H1 (cell line): Measurements from ENCODE around the gene DCAF6. TPM values are rescaled to one million over a fixed set of nuclear protein-coding genes. Genes with fewer than 3 reads are reported as not detected.

ENCODE experiments used
- CTCF ChIA-PET: fragments of 300-600 bp; sonication (Branson Sonifier 250); formaldehyde crosslinking; loops from one replicate; lab custom pipeline; 2021; ENCODE audit not compliant: partially characterized antibody; lab: Charles Lee
- POLR2A ChIA-PET: fragments of 300-600 bp; sonication (Branson Sonifier 250); formaldehyde crosslinking; loops from one replicate; lab custom pipeline; 2021; ENCODE audit warnings: inconsistent platforms; ENCODE audit not compliant: partially characterized antibody; lab: Charles Lee
- DNase-seq, 2 experiments: peaks; one replicate each; pipeline versions ENCODE4 v3.0.0 to v3.0.0-alpha.2; 2010 to 2022; ENCODE audit warnings: low spot score in 2 of 2, low read depth in 1 of 2, mixed read lengths in 1 of 2
- FAIRE-seq: peaks from 2 replicates; lab custom pipeline; 2011; peaks lifted over from hg19 to GRCh38; lab: Jason Lieb, UNC
- H2AFZ ChIP-seq: 2 replicates; pipeline ENCODE4 v1.8.1; 2012; ENCODE audit warnings: low read length, inconsistent platforms
- H2AK5ac ChIP-seq: 2 replicates; pipeline ENCODE4 v1.6.1; 2013; ENCODE audit warnings: low read depth, low read length
- H2BK120ac ChIP-seq: replicated peaks from 2 replicates; pipeline ENCODE3; 2013; ENCODE audit warnings: low read depth, low read length, inconsistent platforms
- H2BK12ac ChIP-seq: 2 replicates; pipeline ENCODE4 v1.6.1; 2013; ENCODE audit warnings: low read depth, low read length
- H2BK15ac ChIP-seq: 2 replicates; pipeline ENCODE4 v1.6.1; 2013; ENCODE audit warnings: low read length
- H2BK20ac ChIP-seq: 2 replicates; pipeline ENCODE4 v1.6.1; 2013; ENCODE audit warnings: low read length
- H2BK5ac ChIP-seq: 2 replicates; pipeline ENCODE4 v1.6.1; 2013; ENCODE audit warnings: low read depth, low read length
- H3K14ac ChIP-seq: 2 replicates; pipeline ENCODE4 v1.6.1; 2013; ENCODE audit warnings: inconsistent platforms; ENCODE audit not compliant: insufficient read length
- H3K18ac ChIP-seq: 2 replicates; pipeline ENCODE4 v1.6.1; 2013; ENCODE audit warnings: low read length; ENCODE audit errors: extremely low read depth
- H3K23ac ChIP-seq: 2 replicates; pipeline ENCODE4 v1.6.1; 2013; ENCODE audit warnings: inconsistent platforms; ENCODE audit not compliant: insufficient read length
- H3K23me2 ChIP-seq: 2 replicates; pipeline ENCODE4 v1.6.1; 2013; ENCODE audit warnings: low read depth, low read length
- H3K27ac ChIP-seq: 2 replicates; pipeline ENCODE4 v1.6.1; 2011; ENCODE audit warnings: low read depth, low read length, inconsistent platforms
- H3K27me3 ChIP-seq, 4 experiments: replicated peaks in 1 of 4; 1 replicate in 1 of 4; 2 replicates in 3 of 4; pipeline versions ENCODE4 v1.6.1 to v1.8.1; 2011 to 2013; ENCODE audit warnings: low read length in 3 of 4, mild to moderate bottlenecking in 3 of 4, inconsistent platforms in 2 of 4, mixed read lengths in 2 of 4, moderate library complexity in 1 of 4; ENCODE audit not compliant: control insufficient read depth in 3 of 4, insufficient read depth in 3 of 4; ENCODE audit errors: extremely low read depth in 1 of 4
- H3K36me3 ChIP-seq, 4 experiments: 2 replicates each; pipeline versions ENCODE4 v1.6.1 to v1.8.1; 2011 to 2013; ENCODE audit warnings: mild to moderate bottlenecking in 4 of 4, low read length in 3 of 4, moderate library complexity in 2 of 4, control low read depth in 1 of 4, inconsistent platforms in 1 of 4; ENCODE audit not compliant: insufficient read depth in 4 of 4, control insufficient read depth in 2 of 4
- H3K4ac ChIP-seq: replicated peaks from 2 replicates; pipeline ENCODE3; 2013; ENCODE audit warnings: low read length, low read depth, mixed read lengths, inconsistent platforms; ENCODE audit not compliant: insufficient read length
- H3K4me1 ChIP-seq, 4 experiments: replicated peaks in 1 of 4; 1 replicate in 1 of 4; 2 replicates in 3 of 4; pipeline versions ENCODE4 v1.6.1 to v1.8.1; 2011 to 2013; ENCODE audit warnings: low read length in 3 of 4, inconsistent platforms in 2 of 4, mixed read lengths in 1 of 4; ENCODE audit not compliant: insufficient read depth in 4 of 4, control insufficient read depth in 3 of 4
- H3K4me2 ChIP-seq, 2 experiments: 2 replicates each; pipeline versions ENCODE4 v1.6.1 to v1.8.1; 2011 to 2013; ENCODE audit warnings: low read depth in 2 of 2, low read length in 2 of 2, control low read depth in 1 of 2, inconsistent platforms in 1 of 2, mild to moderate bottlenecking in 1 of 2; ENCODE audit not compliant: insufficient read depth in 1 of 2
- H3K4me3 ChIP-seq, 4 experiments: fragments of 200-600, 300-600 bp in 1 of 4; sonication (generic), shearing (Covaris generic), sonication (Bioruptor Twin) in 1 of 4; 2 replicates each; pipeline versions ENCODE4 v1.5.1 to v1.8.1; 2011 to 2016; ENCODE audit warnings: low read length in 4 of 4, low read depth in 3 of 4, control low read depth in 2 of 4, inconsistent platforms in 2 of 4, mild to moderate bottlenecking in 2 of 4, mixed read lengths in 1 of 4, moderate library complexity in 1 of 4; ENCODE audit not compliant: insufficient read depth in 2 of 4; ENCODE audit errors: extremely low read depth in 1 of 4
- H3K56ac ChIP-seq: replicated peaks from 2 replicates; pipeline ENCODE3; 2013; ENCODE audit warnings: low read depth, mild to moderate bottlenecking, mixed read lengths, low read length, inconsistent platforms; ENCODE audit not compliant: insufficient read length
- H3K79me1 ChIP-seq: 2 replicates; pipeline ENCODE4 v1.6.1; 2013; ENCODE audit warnings: low read depth, low read length, control low read depth
- H3K79me2 ChIP-seq, 2 experiments: 2 replicates each; pipeline versions ENCODE4 v1.6.1 to v1.8.1; 2012 to 2013; ENCODE audit warnings: low read length in 2 of 2, mild to moderate bottlenecking in 2 of 2, inconsistent platforms in 1 of 2; ENCODE audit not compliant: insufficient read depth in 2 of 2, control insufficient read depth in 1 of 2
- H3K9ac ChIP-seq, 4 experiments: replicated peaks in 1 of 4; 1 replicate in 1 of 4; 2 replicates in 3 of 4; pipeline versions ENCODE4 v1.6.1 to v1.8.1; 2011 to 2013; ENCODE audit warnings: low read depth in 3 of 4, low read length in 3 of 4, control low read depth in 2 of 4, mild to moderate bottlenecking in 2 of 4, moderate library complexity in 2 of 4, inconsistent platforms in 1 of 4; ENCODE audit errors: extremely low read depth in 1 of 4
- H3K9me3 ChIP-seq, 2 experiments: 2 replicates each; pipeline versions ENCODE4 v1.6.1 to v1.8.1; 2012 to 2013; ENCODE audit warnings: mild to moderate bottlenecking in 2 of 2, moderate library complexity in 2 of 2, control low read depth in 1 of 2, inconsistent platforms in 1 of 2, low read depth in 1 of 2, low read length in 1 of 2, mixed read lengths in 1 of 2; ENCODE audit not compliant: insufficient read depth in 2 of 2
- H4K20me1 ChIP-seq, 2 experiments: replicated peaks in 1 of 2; 2 replicates each; pipeline versions ENCODE3 to v1.8.1; 2011 to 2013; ENCODE audit warnings: inconsistent platforms in 2 of 2, low read length in 2 of 2, mild to moderate bottlenecking in 1 of 2; ENCODE audit not compliant: insufficient read depth in 2 of 2, control insufficient read depth in 1 of 2
- H4K5ac ChIP-seq: 2 replicates; pipeline ENCODE4 v1.6.1; 2013; ENCODE audit warnings: low read length, low read depth, mixed read lengths, inconsistent platforms; ENCODE audit not compliant: insufficient read length
- H4K8ac ChIP-seq: 2 replicates; pipeline ENCODE4 v1.8.0; 2013; ENCODE audit warnings: mild to moderate bottlenecking, moderate library complexity, low read length, inconsistent platforms; ENCODE audit not compliant: insufficient read depth; ENCODE audit errors: extremely low read depth
- H4K91ac ChIP-seq: replicated peaks from 2 replicates; pipeline ENCODE3; 2013; ENCODE audit warnings: low read length, mixed read lengths, inconsistent platforms; ENCODE audit not compliant: insufficient read length
- BRCA1 ChIP-seq: IDR thresholded peaks from 2 replicates; pipeline ENCODE4 v1.6.1; 2012; ENCODE audit warnings: low read depth, low read length, improper control_type of control experiment
- EZH2 ChIP-seq: fragments of 200-600 bp; sonication (generic); IDR thresholded peaks from 2 replicates; pipeline ENCODE4 v1.7.1; 2012; ENCODE audit warnings: low read depth, mild to moderate bottlenecking, moderate library complexity, low read length, inconsistent platforms; ENCODE audit not compliant: severe bottlenecking
- KDM1A ChIP-seq: fragments of 200-600, 300-600 bp; sonication (generic); IDR thresholded peaks from 2 replicates; pipeline ENCODE4 v1.7.1; 2016; ENCODE audit warnings: mild to moderate bottlenecking, low read length, borderline replicate concordance
- NANOG ChIP-seq: IDR thresholded peaks from 2 replicates; pipeline ENCODE4 v1.6.1; 2011; ENCODE audit warnings: low read length, low read depth, mild to moderate bottlenecking, inconsistent platforms; ENCODE audit not compliant: insufficient read depth, poor library complexity, severe bottlenecking
- SUZ12 ChIP-seq: fragments of 200-600 bp; sonication (generic); IDR thresholded peaks from 2 replicates; pipeline ENCODE4 v1.6.1; 2012; ENCODE audit warnings: mild to moderate bottlenecking, inconsistent platforms, low read length, moderate library complexity, mixed read lengths
- WGBS, 2 experiments: shearing (Covaris generic) in 1 of 2; methylation state at CpG; one replicate each; pipeline versions ENCODE4 v1.1.6 to v1.1.7; 2013 to 2015; ENCODE audit warnings: low lambda C conversion rate in 2 of 2, mixed read lengths in 2 of 2, inconsistent platforms in 1 of 2, low coverage in 1 of 2, missing lambda C conversion rate in 1 of 2; ENCODE audit not compliant: insufficient replicate concordance in 2 of 2, insufficient coverage in 1 of 2, insufficient read length in 1 of 2; ENCODE audit errors: extremely low coverage in 1 of 2, missing lambda C conversion rate in 1 of 2; 5-methylcytosine and 5-hydroxymethylcytosine counted together
- polyA plus RNA-seq, 7 experiments: library from polyadenylated mRNA; depleted of rRNA in 3 of 7; stranded (reverse) in 5 of 7; unstranded in 2 of 7; fragments of >200 nt in 5 of 7; fragments of 200-250 nt in 2 of 7; gene quantifications; 1 replicate in 5 of 7; 2 replicates in 1 of 7; 4 replicates in 1 of 7; pipeline versions ENCODE4 v1.2.1 to v1.2.3, GENCODE V29; 2011 to 2013; ENCODE audit warnings: missing spikeins in 2 of 7, mixed read lengths in 2 of 7
- total RNA-seq: library from RNA; stranded (reverse); fragmentation: NEBNext Ultra II Directional; extraction: Animal tissue kit (Norgen Biotek cat#: 25700); gene quantifications from 2 replicates; pipeline ENCODE4 v1.2.1, GENCODE V29; 2021

Gene DCAF6
- total and polyA plus RNA-seq, 2 of the 8 experiments (the other 6 are each of a cell fraction or from before 2014, with no cell fraction given) = 12.3 to 17.4 TPM

GRCh38 chr1:168093616-168094015, 157.1 kb downstream of the DCAF6 start:
- Histone ChIP-seq H3K9me3 (no peaks in the 10 kb centered on the region), H3K4me2 (no peak overlapping the region), H4K5ac (no peak overlapping the region), H3K79me2 (no peaks in the 10 kb centered on the region), H2BK120ac (no peak overlapping the region), H4K8ac (no peak overlapping the region), H3K4me1 (peaks cover 0 to 3% (median 0%) of the 10 kb centered on the region in 4 experiments; a peak in 1 of 7 replicates), H4K91ac (no peak overlapping the region), H2AK5ac (no peak overlapping the region), H2BK12ac (no peak overlapping the region), H2BK20ac (no peak overlapping the region), H2BK5ac (no peak overlapping the region), H3K14ac (no peak overlapping the region), H3K27ac (no peak overlapping the region), H4K20me1 (peaks cover 0 to 2% of the 10 kb centered on the region in 2 experiments), H3K9ac (no peak overlapping the region), H3K4me3 (no peak overlapping the region), H3K79me1 (no peaks in the 10 kb centered on the region; the same call in 1 of the 2 replicates), H3K36me3 (no peaks in the 10 kb centered on the region; a peak in 3 of 8 replicates), H3K23ac (no peak overlapping the region), H3K4ac (no peak overlapping the region), H3K18ac (no peak overlapping the region), H2AFZ (no peak overlapping the region), H2BK15ac (no peak overlapping the region), H3K23me2 (no peaks in the 10 kb centered on the region), H3K27me3 (no peaks in the 10 kb centered on the region), H3K56ac (no peak overlapping the region)
- FAIRE-seq (no peak), DNase-seq (no peak)
- TF ChIP-seq BRCA1 (no peak), SUZ12 (no peak), EZH2 (no peak), KDM1A (no peak), NANOG (no peak)
- CTCF ChIA-PET = interaction anchor here (0.6 to 6.1 kb wide), 13 partner anchors 10 to 867 kb away, joined by 3 to 75 read pairs (median 5); no protein-coding TSS in a partner anchor
- POLR2A ChIA-PET = no interaction called here
- 93% methylated on average over 3 of the region's 4 CpGs; no CpG with 5 or more reads in 1 of the 2 experiments for WGBS, 2 experiments
